ENCODE data around the gene PKD1.

The PKD1 gene

DNA sequence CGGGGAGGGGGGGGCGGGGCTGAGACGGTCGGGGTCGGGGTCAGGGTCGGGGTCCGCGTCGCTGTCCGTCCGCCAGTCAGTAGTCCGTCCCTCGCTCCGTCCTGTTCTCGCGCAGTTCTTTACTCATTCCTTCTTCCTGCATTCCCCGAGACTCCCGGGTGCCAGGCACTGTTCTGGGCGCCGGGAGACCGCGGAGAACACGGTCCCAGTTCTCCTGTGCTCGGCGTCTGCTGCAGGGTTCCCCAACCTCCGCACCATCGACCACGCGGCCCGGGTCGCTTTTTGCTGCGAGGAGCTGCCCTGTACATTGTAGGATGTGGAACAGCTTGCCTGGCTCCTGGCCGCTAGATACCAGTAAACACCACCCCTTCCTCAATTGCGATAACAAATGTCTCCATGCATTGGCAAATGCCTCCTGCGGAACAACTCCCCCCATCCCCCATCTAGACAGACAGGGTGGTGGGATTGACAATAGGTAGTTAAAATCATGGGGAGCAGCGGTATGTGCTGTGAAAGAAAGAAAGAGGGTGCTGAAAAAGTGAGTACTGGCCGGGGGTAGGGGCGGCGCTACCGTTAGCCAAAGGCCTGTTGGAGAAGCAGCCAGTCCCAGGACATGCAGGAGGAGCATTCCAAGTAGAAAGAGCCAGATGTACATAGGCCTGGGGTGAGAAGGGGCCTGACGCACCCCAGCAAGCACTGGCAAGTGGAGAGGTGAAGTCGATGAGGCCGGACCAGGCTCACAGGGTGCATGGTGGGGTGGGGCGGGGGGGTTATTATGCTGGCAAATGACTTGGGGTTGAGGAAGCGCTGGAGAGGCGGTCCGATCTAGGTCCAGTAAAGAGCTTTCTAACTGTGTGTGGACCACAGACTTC lies 20.5 kb upstream of the PKD1 start:
- DNase-seq (ENCODE audit: extremely low read depth, low read depth), result no peak
- H3K4me3 ChIP-seq (replicated peaks; ENCODE audit: low read depth, low read length), result peak overlapping the region; percentile 79
- TF ChIP-seq, protein P1, sequence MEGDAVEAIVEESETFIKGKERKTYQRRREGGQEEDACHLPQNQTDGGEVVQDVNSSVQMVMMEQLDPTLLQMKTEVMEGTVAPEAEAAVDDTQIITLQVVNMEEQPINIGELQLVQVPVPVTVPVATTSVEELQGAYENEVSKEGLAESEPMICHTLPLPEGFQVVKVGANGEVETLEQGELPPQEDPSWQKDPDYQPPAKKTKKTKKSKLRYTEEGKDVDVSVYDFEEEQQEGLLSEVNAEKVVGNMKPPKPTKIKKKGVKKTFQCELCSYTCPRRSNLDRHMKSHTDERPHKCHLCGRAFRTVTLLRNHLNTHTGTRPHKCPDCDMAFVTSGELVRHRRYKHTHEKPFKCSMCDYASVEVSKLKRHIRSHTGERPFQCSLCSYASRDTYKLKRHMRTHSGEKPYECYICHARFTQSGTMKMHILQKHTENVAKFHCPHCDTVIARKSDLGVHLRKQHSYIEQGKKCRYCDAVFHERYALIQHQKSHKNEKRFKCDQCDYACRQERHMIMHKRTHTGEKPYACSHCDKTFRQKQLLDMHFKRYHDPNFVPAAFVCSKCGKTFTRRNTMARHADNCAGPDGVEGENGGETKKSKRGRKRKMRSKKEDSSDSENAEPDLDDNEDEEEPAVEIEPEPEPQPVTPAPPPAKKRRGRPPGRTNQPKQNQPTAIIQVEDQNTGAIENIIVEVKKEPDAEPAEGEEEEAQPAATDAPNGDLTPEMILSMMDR (IDR thresholded peaks at IDR 0.05; ENCODE audit: low read depth, low read length, missing control alignments), result no peak

DNA sequence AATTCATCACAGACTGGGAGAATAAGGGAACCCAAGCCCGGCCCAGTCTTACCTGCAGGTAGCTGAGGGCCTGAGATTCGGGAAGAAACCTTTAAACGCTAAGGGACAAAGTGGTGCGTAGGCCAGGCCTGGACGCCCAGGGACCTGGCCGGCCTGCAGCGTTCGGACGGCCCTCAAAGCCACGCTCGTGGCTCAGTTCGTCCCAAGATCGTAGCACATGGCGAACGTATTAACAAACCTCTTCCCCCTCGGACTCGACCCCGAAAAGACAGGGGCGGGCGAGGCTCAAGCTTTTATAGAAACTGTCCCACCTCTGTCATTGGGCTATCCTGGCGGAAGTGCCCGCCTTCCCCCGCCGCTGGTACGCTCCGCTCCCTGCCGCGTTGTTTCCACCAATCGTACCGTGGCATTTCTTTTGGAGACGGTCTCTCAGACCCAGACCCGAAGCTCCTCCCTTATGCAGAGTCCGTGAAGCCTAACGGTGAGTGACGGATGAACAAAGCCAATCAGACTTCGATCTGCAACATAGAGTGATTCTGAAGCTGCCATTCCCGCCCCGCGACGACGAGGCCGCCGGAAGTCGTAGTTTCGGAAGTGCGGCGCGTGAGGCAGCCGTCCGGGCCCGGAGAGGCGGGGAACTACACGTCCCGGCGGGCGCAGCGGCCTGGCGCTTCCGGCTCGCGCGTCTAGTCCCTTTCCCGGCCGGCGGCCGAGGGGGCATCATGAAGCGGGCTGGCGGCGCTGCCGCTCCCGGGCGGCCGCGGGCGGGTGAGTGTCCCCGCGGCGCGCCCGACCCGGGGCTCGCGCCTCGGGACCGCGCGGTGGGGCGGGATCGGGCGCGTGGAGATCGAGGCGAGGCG lies 19.6 kb upstream of the PKD1 start, which contains the start of gene TRAF7:
Gene TRAF7, plus strand, starts transcription at position 692 of the 860 bp plus-strand sequence. CDS start 8,139 bp downstream, outside the sequence.
- TF ChIP-seq, protein P1 (IDR thresholded peaks at IDR 0.05; ENCODE audit: low read depth, low read length, missing control alignments), result no peak
- DNase-seq (ENCODE audit: extremely low read depth, low read depth), result peak; percentile 100
- H3K4me3 ChIP-seq (replicated peaks; ENCODE audit: low read depth, low read length), result peak within 1 kb of the TSS; percentile 100

DNA sequence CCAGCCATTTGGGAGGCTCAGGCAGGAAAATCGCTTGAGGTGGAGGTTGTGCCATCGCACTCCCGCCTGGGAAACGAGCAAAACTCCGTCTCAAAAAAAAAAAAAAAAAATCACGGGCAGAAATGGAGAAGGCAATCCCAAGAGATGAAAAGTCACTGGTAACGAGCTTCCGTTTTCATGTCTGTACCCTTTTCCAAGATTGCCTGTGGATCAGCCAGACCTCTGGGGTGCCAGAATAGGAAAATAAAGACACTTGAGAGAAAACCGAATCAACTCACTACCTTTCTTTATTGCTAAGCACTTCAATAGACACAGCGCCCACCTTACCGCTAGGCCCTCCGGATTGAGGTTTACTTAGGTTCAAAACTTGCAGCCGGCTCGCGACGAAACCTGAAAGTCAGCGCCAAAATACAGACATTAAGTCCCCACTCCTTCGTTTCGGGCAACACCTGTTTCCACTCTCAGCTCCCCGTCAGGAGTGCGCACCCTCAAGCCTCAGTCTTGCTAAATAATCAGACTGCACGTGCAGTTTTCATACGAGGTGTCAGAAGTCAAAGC lies 18.9 kb upstream of the PKD1 start:
- TF ChIP-seq, protein P1 (IDR thresholded peaks at IDR 0.05; ENCODE audit: low read depth, low read length, missing control alignments), result no peak
- no peak for DNase-seq (ENCODE audit: extremely low read depth, low read depth)
- peak overlapping the region; percentile 100 for H3K4me3 ChIP-seq (replicated peaks; ENCODE audit: low read depth, low read length)

DNA sequence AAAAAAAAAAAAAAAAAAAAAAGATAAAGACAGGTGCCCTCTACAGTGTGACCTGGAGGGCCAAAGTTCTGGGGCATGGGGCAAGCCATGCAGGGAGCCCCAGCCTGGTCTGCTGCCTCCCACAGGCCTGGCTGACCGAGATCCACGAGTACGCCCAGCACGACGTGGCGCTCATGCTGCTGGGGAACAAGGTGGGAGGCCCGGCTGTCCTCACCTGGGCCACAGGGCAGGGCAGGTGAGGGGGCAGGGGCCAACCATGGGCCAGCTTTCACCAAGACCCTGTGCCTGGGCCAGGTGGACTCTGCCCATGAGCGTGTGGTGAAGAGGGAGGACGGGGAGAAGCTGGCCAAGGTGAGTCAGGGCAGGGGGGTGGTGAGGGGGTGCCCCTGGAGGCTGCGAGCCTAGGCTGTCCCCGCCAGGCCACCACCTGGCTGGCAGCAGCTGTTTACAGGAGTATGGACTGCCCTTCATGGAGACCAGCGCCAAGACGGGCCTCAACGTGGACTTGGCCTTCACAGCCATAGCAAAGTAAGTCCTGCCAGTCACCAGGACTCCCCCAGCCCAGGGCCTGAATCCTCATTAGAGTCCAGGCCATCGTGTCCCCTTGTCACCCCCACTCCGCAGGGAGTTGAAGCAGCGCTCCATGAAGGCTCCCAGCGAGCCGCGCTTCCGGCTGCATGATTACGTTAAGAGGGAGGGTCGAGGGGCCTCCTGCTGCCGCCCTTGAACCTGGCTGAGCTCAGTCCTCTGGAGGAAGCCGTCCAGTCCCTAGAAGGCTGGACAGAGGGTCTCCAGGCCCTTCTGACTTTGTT lies 17.2 kb upstream of the PKD1 start:
- no peak for DNase-seq (ENCODE audit: extremely low read depth, low read depth)
- H3K4me3 ChIP-seq (replicated peaks; ENCODE audit: low read depth, low read length), result peak overlapping the region; percentile 100

DNA sequence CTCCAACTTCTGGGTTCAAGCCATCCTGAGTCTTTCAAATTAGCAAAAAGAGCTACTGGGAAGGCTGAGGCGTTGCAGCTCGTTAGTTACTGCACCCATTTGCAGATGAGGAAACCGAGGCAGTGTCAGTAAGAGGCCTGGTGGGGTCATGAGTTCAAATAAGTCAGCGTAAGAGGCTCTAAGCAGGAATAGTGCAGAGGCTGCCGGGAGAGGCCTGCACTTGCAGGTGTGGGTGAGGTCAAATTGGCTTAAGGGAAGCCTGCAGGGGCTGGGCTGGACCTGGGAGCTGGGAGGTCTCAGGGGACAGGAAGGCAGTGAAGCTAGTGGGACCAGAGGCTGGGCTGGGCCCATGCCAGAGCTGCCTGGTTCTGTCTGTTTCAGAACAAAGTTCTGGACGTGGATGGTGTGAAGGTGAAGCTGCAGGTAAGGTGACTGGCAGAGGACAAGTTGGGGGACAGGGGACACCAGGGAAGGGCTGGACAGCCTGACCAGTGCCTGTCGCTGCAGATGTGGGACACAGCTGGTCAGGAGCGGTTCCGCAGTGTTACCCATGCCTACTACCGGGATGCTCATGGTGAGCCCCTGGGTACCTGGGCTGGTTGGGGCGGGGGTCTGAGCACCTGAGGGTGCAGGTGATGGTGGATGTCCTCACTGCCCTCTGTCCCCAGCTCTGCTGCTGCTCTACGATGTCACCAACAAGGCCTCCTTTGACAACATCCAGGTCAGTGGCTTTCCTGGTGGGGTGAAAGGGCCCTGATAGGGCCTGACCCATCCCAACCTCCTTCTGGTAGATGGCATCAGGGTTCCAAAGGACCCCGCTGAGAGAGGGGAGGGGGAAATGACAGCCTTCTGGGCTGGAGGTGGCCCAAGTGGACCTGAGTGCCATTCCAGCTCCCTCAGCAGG lies 15.7 kb upstream of the PKD1 start:
- H3K4me3 ChIP-seq (replicated peaks; ENCODE audit: low read depth, low read length), result peak overlapping the region; percentile 100
- DNase-seq (ENCODE audit: extremely low read depth, low read depth), result no peak

More for the DNA sequence above, 17.2 kb upstream of the PKD1 start:
- TF ChIP-seq, protein P1 (IDR thresholded peaks at IDR 0.05; ENCODE audit: low read depth, low read length, missing control alignments), result no peak

More for the DNA sequence above, 15.7 kb upstream of the PKD1 start:
- TF ChIP-seq, protein P1 (IDR thresholded peaks at IDR 0.05; ENCODE audit: low read depth, low read length, missing control alignments), result no peak
